Transverse colon (tissue), 4 donors: ENCODE results near the gene LRRC8C.

Experiments
- EP300 ChIP-seq: sonication (generic); formaldehyde crosslinking; IDR thresholded peaks from one replicate; pipeline ENCODE4 v1.6.1; 2017; ENCODE audit warnings: antibody characterized with exemption, low read depth
- POLR2A ChIP-seq: fragments of 450-650 bp; IDR thresholded peaks from one replicate; pipeline ENCODE4 v1.6.1; 2016; ENCODE audit warnings: antibody characterized with exemption, mild to moderate bottlenecking, moderate library complexity
- POLR2AphosphoS5 ChIP-seq, 3 donors: sonication (generic); formaldehyde crosslinking; IDR thresholded peaks; one replicate each; pipeline ENCODE4 v1.6.1; 2016; ENCODE audit warnings: antibody characterized with exemption in 3 of 3
- TF ChIP-seq, protein P1 (sequence below), 5 experiments: fragments of 200-600 bp in 3 of 5; fragments of 450-650 bp in 2 of 5; sonication (generic) in 3 of 5; IDR thresholded peaks; 1 replicate in 2 of 5; 2 replicates in 3 of 5; pipeline ENCODE4 v1.5.1; 2016 to 2017; ENCODE audit warnings: antibody characterized with exemption in 5 of 5, inconsistent platforms in 3 of 5, mild to moderate bottlenecking in 2 of 5, moderate library complexity in 1 of 5

DNA sequence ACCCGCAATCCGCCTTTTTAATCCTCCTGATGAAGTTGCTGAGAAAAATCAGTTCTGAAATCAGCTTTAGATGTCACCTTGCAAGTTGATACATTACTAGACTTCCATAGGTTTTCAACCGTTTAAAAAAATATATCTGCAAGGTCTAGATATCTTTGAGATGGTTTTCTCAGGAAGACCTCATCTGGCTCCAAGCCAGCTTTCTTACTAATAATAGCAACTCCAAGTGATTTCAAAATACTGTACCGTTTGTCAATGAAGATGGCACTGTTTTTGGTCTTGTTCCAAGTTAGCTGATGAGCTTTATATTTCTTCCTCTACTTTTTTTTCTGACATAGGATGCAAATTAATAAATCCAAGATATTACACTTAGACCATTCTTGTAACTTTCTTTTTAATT lies 40.3 kb downstream of the LRRC8C start:
- TF ChIP-seq, protein P1, sequence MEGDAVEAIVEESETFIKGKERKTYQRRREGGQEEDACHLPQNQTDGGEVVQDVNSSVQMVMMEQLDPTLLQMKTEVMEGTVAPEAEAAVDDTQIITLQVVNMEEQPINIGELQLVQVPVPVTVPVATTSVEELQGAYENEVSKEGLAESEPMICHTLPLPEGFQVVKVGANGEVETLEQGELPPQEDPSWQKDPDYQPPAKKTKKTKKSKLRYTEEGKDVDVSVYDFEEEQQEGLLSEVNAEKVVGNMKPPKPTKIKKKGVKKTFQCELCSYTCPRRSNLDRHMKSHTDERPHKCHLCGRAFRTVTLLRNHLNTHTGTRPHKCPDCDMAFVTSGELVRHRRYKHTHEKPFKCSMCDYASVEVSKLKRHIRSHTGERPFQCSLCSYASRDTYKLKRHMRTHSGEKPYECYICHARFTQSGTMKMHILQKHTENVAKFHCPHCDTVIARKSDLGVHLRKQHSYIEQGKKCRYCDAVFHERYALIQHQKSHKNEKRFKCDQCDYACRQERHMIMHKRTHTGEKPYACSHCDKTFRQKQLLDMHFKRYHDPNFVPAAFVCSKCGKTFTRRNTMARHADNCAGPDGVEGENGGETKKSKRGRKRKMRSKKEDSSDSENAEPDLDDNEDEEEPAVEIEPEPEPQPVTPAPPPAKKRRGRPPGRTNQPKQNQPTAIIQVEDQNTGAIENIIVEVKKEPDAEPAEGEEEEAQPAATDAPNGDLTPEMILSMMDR (IDR thresholded peaks at IDR 0.05): no peak
- TF ChIP-seq EP300 (no peak), POLR2AphosphoS5 (IDR thresholded peaks at IDR 0.05) (no peak), POLR2A (no peak)
